Measurements from ENCODE around the gene HYI. TPM values are rescaled to one million over a fixed set of nuclear protein-coding genes. Genes with fewer than 3 reads are reported as not detected.
A peak's percentile ranks its signal among the peaks of the same experiment; 100 is the strongest.

The HYI gene
- polyA plus RNA-seq, 2 of the 4 experiments (the other 2 are of a cell fraction), result 7.2 to 15.1 TPM

- DNase-seq (ENCODE audit: low read depth in 1 of 2, low spot score in 1 of 2), result no peak
- Histone ChIP-seq H3K4me2 (no peak overlapping the region), H3K4me3 (no peak overlapping the region), H3K27ac (peak overlapping the region in 1 of 2 experiments; percentile 95; a peak in 3 of 6 replicates), H3K4me1 (peaks cover 10% of the 10 kb centered on the region), H3K9me3 (no peaks in the 10 kb centered on the region)
- CTCF ChIA-PET, result interaction anchor here (0.8 kb wide), 1 partner anchor 50 kb away, joined by 3 read pairs; no protein-coding TSS in a partner anchor
- 82% methylated on average over 12 of the region's 13 CpGs for WGBS (ENCODE audit: missing lambda C conversion rate)
- POLR2A ChIA-PET, result no interaction called here
- no peak for ATAC-seq
- no peak for FAIRE-seq
- TF ChIP-seq ZNF302 (CRISPR knock-in tag; IDR thresholded peaks at IDR 0.05) (no peak), HEYL (CRISPR knock-in tag; IDR thresholded peaks at IDR 0.05) (no peak), EHF (CRISPR knock-in tag; IDR thresholded peaks at IDR 0.05) (no peak), NPAS2 (CRISPR knock-in tag; IDR thresholded peaks at IDR 0.05; ENCODE audit: borderline replicate concordance) (no peak), RARB (CRISPR knock-in tag; IDR thresholded peaks at IDR 0.05) (no peak), CEBPB (IDR thresholded peaks at IDR 0.05) (no peak), GATA3 (IDR thresholded peaks at IDR 0.05; ENCODE audit: borderline replicate concordance) (no peak)
- TF ChIP-seq, protein P1, sequence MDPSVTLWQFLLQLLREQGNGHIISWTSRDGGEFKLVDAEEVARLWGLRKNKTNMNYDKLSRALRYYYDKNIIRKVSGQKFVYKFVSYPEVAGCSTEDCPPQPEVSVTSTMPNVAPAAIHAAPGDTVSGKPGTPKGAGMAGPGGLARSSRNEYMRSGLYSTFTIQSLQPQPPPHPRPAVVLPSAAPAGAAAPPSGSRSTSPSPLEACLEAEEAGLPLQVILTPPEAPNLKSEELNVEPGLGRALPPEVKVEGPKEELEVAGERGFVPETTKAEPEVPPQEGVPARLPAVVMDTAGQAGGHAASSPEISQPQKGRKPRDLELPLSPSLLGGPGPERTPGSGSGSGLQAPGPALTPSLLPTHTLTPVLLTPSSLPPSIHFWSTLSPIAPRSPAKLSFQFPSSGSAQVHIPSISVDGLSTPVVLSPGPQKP (IDR thresholded peaks at IDR 0.05; ENCODE audit: low read depth, low read length), result no peak
- TF ChIP-seq, protein P2, sequence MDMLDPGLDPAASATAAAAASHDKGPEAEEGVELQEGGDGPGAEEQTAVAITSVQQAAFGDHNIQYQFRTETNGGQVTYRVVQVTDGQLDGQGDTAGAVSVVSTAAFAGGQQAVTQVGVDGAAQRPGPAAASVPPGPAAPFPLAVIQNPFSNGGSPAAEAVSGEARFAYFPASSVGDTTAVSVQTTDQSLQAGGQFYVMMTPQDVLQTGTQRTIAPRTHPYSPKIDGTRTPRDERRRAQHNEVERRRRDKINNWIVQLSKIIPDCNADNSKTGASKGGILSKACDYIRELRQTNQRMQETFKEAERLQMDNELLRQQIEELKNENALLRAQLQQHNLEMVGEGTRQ (IDR thresholded peaks at IDR 0.05), result no peak
These were observed 11.2 kb upstream of the HYI start for GRCh38 chr1:43464681-43465504.

DNA sequence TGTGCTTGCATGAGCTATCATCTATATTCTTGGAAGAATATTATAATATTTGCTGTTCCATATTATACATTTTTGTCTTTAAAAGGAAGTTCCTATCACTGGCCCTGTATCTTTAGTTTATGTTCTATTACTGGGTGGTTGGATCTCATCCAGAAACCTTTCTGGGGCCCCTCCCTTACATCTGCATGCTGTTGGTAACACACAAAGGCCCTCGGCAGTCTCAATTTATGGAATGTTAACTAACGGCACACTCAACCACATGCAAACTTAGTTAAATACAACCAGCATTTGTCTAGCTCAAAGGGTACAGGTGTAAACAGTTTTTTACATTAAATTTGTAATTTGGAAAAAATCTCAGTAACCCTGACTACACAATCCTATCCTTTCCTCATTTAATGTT lies 9.7 kb upstream of the HYI start:
- no peak for DNase-seq (ENCODE audit: low read depth in 1 of 2, low spot score in 1 of 2)
- Histone ChIP-seq H3K9me3 (no peaks in the 10 kb centered on the region), H3K4me2 (no peak overlapping the region), H3K27ac (no peak overlapping the region), H3K4me3 (no peak overlapping the region), H3K4me1 (peaks cover 10% of the 10 kb centered on the region)
- CTCF ChIA-PET, result interaction anchor here (1.2 kb wide), 1 partner anchor 471 kb away, joined by 4 read pairs; no protein-coding TSS in a partner anchor
- no peak for ATAC-seq
- FAIRE-seq, result no peak
- POLR2A ChIA-PET, result no interaction called here
- TF ChIP-seq ZNF302 (CRISPR knock-in tag; IDR thresholded peaks at IDR 0.05) (no peak), EP300 (IDR thresholded peaks at IDR 0.05) (no peak), NPAS2 (CRISPR knock-in tag; IDR thresholded peaks at IDR 0.05; ENCODE audit: borderline replicate concordance) (no peak), ZSCAN20 (CRISPR knock-in tag; IDR thresholded peaks at IDR 0.05) (no peak), HEYL (CRISPR knock-in tag; IDR thresholded peaks at IDR 0.05) (no peak), JUN (IDR thresholded peaks at IDR 0.05) (no peak), JUNB (IDR thresholded peaks at IDR 0.05) (no peak), PBX3 (IDR thresholded peaks at IDR 0.05) (no peak), MAFK (IDR thresholded peaks at IDR 0.05; ENCODE audit: partially characterized antibody) (no peak)
- TF ChIP-seq, protein P1 (IDR thresholded peaks at IDR 0.05; ENCODE audit: low read depth, low read length), result no peak
- 80% methylated on average over 2 of the region's 2 CpGs for WGBS (ENCODE audit: missing lambda C conversion rate)

- H3K9me3 ChIP-seq, result no peaks in the 10 kb centered on the region; the same call in 2 of the 3 replicates
- ATAC-seq (no peak), DNase-seq (ENCODE audit: low read depth in 1 of 2, low spot score in 1 of 2) (no peak), FAIRE-seq (no peak)
- 94% methylated on average over 5 of the region's 5 CpGs for WGBS (ENCODE audit: missing lambda C conversion rate)
- H3K4me3 ChIP-seq, result no peak overlapping the region
- TF ChIP-seq PHF8 (IDR thresholded peaks at IDR 0.05; ENCODE audit: borderline replicate concordance, low read depth) (no peak), NFE2L2 (conservative IDR thresholded peaks at IDR 0.05; ENCODE audit: low read length) (no peak), NPAS2 (CRISPR knock-in tag; IDR thresholded peaks at IDR 0.05; ENCODE audit: borderline replicate concordance) (no peak)
- POLR2A ChIA-PET, result no interaction called here
- no peak overlapping the region for H3K4me2 ChIP-seq
- peaks cover 8% of the 10 kb centered on the region for H3K4me1 ChIP-seq
- CTCF ChIA-PET, result interaction anchor here (1.2 kb wide), 1 partner anchor 69 kb away, joined by 3 read pairs; no protein-coding TSS in a partner anchor
- H3K27ac ChIP-seq, result no peak overlapping the region
These were observed 7.4 kb upstream of the HYI start for GRCh38 chr1:43460988-43461693.

Data from A549 (cell line).